Stimulated activated CD8-positive, alpha-beta memory T cell treated with anti-CD3 and anti-CD28 coated beads, Interleukin-7, amount 100 ng/mL, for 24 hours (primary cell): Measurements from ENCODE around the gene NUDT2.
"Not testable (repeated sequence)": the region's sequence is repeated elsewhere in the genome, so short reads cannot be mapped to it uniquely, and the experiment has no call there.

Experiments
- DNase-seq: peaks from one replicate; pipeline ENCODE4 v3.0.0-alpha.2; 2020; ENCODE audit warnings: low read depth

NUDT2 gene

DNA sequence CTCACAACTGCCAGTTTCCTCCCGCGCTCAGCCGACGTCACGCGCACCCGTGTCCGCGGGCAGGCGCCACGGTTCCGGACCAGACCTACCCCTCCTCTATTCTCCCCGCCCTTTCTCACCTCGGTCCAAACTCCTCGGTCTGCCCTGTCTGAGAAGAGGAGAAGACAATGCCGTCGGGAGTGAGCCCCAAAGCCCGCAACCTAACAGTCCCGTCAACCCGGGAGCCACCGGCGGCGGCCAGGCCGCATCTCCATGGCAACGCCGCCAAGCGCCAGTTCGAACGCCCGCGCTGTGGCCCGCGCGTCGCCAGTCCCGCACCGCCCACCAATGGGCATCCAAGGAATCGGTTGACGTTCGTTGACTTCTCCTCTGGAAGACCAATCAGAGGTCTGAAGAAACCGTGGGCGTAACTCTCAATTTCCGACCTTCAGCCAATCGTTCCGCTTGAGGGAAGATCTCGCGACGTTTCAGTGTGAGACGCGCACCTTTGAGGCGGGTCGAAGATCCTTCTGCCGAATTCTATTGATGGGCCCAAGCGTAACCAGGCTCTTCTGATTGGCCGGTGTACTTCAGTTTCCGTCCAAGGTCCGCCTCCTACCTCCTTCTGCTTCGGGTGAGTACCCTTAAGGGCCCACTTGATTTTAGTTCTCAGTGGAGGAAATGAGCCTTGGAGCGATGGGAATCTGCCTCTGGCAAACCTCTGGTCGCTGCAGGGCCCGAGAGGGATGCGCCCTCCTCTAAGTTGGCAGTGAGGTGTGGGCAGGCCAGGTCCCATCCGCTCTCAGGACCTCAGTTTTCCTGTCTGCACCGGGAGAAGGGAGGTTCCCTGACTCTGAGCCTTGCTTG lies at the start of gene NUDT2, which contains the start of gene KIF24:
NUDT2 (plus strand) TSS at position 583 of the 846 bp plus-strand sequence. CDS start 9,471 bp downstream, outside the sequence.
KIF24 (minus strand) TSS at position 282 of the 846 bp plus-strand sequence. CDS start 17,922 bp downstream, outside the sequence.
- peak; percentile 85 for DNase-seq

DNA sequence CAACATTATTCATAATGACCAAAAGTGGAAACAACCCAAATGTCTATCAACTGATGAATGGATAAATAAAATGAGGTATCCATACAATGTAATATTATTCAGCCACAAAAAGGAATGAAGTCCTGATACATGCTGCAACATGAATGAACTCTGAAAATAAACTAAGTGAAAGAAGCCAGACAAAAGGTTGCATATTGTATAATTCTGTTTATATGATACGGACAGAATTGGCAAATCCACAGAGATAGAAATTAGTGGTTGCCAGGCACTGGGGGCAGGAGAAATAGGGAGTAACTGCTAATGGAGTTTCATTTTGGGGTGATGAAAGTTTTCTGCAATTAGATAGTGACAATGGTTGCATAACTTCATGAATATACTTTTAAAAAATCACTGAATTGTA lies 47.3 kb upstream of the NUDT2 start:
- DNase-seq, result no peak

DNA sequence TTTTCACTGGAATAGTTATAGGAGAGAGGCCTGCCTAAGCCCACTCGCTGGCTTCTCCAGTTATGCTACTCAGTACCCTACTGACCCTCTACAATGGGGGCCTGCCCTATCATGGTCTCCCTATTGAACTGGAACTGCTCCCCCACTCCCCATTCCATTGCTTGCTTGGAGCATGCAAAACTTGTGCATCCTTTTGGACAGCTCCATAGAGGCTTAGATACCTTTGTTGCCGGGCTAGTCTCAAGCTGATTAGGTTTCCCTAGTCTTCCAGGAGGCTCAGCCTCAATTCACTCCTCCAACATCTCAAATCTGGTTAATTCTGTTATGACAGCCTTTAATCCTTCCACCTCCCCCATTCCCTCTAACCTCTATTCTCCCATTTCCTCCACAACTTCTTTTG lies 40.2 kb upstream of the NUDT2 start:
- no peak for DNase-seq

DNA sequence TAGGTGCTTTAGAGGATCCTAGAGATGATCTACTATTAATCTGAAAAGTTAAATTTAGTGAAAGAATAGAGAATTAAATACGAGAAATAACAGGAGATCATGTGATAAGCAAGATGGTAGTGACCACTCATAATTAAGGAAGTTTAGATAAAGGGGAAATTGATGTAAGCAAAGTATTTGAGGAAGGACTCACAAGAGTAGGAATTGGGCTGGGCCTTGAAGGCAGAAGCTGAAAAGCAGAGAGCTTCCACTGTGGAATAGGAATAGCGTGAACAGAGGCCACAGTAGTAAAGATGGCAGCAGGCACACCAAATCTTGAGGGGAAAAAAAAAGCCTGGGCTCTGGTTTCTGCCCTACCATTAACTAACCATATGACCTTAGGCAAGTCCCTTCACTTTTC lies 38.3 kb upstream of the NUDT2 start:
- no peak for DNase-seq

DNA sequence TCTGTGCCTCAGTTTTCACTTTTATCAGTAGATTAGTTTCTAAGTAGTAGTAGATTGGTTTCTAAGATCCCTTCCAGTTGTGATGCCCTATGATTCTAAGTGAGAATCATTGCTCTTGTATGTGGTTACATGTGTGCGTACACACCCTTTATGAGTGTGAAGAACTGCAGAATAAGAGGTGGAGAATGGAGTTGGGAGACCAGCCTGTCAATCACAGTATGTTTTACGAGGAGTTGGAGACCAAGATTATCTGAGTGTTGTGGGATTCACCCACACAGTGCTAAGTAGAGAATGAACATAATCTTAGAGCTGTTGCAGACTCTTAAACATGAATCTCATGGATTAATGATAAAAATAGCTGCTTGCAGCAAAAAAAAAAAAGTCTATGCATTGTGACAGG lies 37.9 kb upstream of the NUDT2 start:
- DNase-seq, result no peak

DNA sequence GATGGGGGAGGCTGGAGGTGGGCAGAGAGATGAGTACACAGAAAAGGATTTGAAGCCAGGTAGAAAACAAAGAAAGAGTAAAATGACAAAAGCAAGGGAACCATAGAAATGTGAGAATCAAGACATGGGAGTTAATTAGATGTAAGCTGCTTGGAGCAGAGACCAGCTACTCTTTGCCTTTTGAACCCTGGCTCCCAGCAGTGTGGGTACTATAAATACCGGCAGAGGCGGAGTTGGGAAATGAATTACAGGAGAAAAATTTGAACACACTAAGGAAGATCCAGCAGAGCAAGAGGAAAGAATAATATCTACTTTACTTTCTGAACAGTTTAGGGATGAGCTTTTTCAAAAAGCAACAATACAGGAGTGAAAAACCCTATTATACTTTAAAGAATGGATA lies 36.8 kb upstream of the NUDT2 start:
- no peak for DNase-seq

DNA sequence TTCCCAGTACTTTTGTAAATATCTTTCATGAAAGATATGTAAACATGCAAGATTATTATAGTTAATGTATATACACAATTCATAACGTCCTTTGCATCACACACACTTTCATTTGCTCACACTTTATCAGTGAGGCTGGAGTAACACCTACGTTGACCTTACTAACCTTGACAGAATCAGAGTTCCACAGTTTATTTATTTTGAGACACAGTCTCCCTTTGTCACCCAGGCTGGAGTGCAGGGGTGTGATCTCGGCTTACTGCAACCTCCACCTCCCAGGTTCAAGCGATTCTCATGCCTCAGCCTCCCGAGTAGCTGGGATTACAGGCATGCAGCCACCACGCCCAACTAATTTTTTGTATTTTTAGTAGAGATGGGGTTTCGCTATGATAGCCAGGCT lies 28.3 kb upstream of the NUDT2 start:
- DNase-seq, result not testable (repeated sequence)

DNA sequence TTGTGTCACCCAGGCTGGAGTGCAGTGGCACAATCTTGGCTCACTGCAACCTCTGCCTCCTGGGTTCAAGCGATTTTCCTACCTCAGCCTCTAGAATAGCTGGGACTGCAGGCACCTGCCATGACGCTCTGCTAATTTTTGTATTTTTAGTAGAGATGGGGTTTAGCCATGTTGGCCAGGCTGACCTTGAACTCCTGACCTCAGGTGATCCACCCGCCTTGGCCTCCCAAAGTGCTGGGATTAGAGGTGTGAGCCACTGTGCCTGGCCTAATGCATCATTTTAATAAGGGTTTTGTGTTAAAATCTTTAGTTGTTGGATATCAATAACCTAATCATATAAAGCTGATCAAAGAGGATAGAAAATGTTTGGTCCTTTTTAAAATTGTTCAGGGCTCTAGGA lies 21.1 kb upstream of the NUDT2 start:
- DNase-seq, result not testable (repeated sequence)

DNA sequence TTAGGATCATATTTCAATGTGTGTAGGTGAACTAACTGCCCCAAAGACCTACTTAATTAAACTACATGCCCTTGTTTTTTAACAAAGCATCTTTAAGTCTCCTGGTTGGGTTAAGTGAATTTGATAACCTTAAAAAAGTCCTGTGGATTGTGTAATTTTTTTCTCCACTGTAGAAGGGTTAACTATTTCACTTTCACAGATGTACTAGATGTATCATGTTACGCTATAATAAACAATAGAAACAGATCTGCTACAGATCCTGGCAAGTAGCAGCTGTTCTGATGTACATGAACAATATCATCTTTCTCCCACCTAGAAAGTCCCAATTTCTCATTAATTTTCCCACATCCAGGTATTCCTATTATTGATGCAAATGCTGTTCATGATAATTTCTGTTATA lies 19.2 kb upstream of the NUDT2 start:
- no peak for DNase-seq

DNA sequence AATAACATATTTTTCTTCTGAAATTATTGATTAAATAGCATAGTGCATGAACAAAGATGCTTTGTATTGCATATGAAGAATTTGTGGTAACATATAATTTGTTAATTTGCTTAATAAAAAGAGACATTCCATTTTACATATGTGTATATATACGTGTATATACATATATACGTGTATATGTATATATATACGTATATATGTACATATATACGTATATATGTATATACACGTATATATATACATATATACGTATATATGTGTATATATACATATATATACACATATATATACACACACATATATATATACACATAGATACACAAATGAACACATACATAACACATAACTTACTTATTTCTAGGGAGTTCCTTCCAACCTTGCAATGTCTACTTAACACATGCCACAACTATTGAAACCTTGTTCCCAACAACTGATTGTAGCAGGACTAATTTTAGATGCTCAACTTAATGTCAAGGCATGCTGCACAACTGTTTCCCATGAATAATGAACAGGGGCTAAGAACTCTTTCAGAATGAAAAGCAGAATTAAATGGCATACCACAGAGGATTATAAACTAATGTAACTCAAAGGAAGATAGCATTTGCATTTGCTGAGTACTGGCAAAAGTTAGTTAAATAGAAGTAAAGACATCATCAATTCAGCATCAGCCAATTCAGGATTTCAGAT lies 17.7 kb upstream of the NUDT2 start:
- no peak for DNase-seq

DNA sequence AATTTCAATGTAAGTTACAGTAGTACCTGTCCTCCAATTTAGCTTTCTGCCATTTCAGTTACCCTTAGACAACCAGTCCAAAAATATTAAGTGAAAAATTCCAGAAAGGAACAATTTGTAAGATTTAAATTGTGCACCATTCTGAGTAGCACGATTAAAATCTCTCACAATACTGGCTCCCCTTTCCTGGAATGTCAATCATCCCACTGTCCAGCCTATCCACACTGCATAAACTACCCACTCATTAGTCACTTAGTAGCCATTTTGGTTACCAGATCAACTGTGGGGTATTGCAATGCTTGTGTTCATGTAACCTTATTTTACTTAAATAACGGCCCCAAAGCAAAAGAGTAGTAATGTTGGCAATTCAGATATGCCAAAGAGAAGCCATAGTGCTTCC lies 11.9 kb upstream of the NUDT2 start:
- DNase-seq, result no peak

DNA sequence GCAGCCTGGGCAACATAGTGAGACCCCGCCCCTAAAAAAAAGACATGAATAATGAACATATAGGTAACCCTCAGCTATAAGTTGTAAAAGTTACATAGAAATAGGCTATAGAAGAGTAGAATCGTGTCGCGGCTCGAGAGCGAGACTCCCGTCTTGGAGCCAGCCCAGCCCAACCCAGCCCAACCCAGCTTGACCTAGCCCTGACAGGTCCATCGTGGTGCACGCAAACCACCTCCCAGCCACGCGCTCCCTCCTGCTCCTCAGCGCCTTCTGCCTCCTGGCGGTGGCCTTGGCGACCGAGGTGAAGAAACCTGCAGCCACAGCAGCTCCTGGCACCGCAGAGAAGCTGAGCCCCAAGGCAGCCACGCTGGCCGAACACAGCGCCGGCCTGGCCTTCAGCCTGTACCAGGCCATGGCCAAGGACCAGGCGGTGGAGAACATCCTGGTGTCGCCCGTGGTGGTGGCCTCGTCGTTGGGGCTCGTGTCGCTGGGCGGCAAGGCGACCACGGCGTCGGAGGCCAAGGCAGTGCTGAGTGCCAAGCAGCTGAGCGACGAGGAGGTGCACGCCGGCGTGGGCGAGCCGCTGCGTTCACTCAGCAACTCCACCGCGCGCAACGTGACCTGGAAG lies 11.1 kb upstream of the NUDT2 start:
- no peak for DNase-seq

DNA sequence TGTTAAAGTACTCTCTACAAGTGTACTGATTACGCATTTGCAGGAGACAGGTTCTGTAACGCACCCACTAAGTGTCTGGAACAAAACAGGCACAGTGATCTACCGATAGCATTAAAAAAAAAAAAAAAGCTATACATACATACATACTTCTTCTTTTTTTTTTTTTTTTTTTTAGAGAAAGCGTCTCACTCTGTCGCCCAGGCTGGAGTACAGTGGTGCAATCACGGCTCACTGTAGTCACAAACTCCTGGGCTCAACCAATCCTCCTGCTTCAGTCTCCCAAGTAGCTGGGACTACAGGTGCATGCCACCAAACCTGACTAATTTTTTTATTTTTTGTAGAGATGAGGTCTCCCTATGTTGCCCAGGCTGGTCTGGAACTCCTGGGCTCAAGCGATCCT lies 7.9 kb upstream of the NUDT2 start:
- DNase-seq, result no peak

DNA sequence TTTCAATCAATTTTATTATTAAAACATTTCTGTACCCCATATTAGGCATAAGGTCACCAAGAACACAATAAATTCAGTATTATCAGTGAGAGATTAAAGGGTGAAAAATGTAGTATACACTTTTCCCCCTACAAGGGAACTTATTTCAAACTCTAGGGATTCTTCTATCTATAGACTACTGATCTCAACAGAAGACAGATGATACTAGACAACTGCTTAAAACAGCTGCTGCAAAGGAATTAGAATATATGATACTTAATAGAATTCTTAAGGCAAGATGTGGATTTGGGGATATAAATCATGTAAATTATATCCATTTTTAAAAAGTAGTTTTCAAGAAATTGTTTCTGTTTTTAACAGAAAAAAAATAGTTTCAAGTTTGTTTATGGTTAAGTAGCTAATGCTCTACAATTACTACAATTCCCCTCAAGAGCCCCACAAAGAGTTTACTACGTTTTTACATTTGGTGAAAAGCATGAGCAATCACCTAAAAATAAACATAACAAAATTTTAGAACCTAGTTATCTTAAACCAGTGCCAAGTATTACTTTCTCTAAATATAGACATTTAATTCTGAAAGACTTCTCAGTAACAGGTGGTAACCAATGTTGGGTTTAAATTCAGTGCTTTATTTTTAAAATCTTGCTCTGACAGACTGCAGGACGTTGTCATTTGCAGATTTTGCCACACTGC lies 6.3 kb upstream of the NUDT2 start:
- DNase-seq, result no peak

DNA sequence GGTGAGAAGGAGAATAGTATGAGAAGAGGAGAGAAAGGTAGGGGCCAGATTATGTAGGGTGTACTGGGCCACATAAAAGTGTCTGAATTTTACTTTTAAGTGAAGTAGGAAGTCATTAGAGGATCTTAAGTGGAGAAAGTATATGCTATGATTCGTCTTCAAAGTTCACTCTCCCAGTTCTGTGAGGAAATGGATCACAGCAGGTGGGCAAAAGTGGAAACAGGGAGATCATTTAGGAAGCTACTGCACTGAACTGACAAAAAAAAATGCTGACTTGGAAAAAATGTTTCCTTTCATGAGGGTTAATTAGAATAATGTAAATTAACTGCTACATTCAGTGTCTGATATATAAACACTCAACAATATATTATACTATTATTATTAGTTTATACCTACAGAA lies 2.7 kb upstream of the NUDT2 start:
- DNase-seq, result no peak

DNA sequence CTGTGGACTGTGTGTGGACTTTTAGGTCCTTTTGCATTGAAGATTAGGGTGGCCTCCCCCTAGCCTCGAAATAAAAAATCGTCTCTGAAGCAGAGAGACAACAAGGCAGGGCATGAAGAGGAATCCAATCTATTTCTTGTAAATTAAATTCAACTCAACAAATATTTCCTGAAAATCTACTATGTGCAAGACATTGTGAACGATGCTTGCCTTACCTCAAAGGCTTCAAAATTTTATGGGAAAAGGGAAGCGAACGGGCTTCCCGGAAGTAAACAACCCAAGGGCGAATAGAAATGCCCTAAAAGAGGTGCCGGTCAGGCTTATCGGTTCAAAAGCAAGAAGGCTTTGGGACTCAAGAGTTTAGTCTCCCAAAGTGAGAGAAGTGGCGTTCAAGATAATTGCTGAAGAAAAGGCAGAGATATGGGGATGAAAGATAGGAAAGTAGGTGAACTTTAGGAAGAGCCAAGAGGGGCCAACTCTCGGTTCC lies 826 bp upstream of the NUDT2 start:
- DNase-seq, result no peak

DNA sequence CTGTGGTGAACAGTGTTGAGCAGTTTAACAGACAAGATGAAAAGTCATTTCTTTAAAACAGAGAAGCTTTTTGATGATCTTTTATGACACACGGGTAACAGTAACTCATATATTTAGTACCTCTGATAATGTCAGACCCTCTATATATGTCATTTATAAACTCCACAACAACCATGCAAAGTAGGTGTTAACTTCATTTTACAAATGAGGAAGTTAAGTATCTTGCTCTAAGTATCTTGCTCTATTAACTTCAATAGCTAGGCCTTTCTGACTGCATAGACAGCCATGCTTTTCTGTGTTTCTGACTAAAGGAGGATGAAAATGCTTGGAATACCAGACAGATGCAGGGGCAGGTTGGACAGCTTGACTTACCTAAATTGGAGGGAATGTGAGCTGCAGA lies 1.8 kb downstream of the NUDT2 start:
- DNase-seq, result no peak

DNA sequence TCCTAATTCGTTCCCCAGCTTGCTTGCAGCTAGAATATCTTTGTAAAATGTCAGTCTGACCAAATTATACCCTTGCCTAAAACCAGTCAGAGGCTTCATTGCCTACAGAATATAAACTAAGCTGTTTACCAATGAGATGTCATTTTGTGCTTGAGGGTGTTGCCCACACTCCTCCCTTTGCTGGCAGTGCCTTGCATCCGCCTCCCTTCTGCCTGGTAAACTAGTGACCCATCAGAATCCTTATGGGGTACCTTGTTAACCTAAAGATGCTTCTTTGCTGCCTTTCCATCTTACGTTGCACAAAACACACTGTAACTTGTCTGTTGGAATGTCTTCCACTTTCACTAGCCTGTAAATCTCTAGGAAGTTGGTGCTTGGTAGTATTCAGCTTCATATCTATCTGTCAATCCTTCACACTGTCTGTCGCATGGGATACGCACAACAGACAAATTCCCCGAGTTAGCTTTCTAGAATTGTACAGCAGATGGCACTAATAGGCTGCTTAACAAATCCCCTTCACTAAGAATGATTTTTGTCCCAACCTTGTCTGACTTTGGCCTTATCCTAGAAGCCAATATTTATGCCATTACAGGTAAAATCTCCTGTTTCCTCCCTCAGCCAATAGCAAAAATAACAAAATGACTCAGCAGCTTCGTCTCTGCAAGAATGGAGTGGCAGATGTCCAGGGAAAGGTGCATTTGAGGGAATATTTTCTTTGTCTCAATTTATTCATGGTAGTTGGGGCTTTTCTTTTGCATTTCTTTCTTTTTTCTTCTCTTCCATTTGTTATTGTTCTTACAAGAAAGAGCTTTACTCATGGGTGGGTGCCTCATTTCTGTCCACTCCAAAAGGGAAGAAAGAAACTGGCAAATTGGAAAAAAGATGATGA lies 3.0 kb downstream of the NUDT2 start:
- DNase-seq, result no peak

DNA sequence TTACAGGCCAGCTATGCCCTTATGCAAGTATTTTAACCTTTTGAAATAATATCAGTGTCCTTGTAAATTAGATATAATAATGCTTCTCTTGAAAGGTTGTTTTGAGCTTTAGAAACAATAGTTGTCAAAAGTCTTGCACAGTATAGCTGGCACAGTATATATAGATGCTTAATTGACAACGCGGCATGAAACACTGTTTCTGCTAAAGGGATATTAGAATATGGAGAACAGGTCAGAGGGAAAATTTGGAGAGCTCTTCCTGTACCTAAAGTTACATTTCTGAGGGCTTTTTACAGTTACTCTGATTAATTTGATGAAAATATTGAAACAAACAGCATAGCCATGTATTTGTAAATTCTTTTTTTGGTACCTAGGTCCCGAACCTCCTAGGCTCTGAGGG lies 4.5 kb downstream of the NUDT2 start:
- no peak for DNase-seq

DNA sequence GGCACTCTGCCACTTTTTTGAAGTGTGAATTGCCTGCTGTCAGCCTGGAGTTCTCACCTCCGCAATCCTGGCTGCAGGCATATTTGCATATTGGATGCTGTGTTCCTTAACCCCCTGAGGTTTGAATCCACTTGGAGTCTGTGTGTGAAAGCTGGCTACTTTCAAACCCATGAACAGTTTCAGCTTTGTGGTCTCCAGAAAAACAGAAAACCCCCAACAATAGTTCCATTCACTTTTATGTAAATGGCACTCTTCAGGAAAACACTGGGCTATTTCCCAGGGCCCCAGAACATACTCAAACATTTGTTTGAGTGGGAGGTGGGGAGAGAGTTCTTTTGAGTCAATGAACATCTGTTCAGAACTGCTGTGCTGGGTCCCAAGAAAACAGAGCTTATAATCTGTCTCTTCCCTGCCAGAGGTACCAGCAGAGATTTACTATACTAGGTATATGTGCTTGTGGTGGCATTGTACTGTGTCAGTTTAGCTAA lies 5.0 kb downstream of the NUDT2 start:
- no peak for DNase-seq

DNA sequence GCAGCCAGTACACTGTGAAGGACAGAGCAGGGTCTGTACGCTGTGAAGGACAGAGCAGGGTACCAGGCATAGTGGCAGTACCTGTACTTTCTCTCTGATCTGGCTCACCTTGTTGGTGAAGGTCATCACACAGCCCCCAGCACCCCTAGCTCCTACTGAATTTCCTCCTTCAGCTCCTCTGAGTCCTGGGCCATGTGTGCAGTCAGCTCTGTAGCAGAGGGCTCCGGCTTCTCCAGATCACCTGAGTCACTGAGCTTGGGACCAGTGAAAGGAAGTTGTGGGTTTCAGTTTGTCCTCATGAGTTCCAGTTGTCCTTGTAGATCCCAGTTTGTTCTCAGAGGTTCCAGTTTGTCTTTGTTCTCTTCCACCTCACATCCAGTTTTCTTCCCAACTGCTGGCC lies 5.5 kb downstream of the NUDT2 start:
- DNase-seq, result no peak
